Smooth muscle cell (in vitro differentiated cells): ENCODE measurements around the gene CMKLR1. TPM values are rescaled to one million over a fixed set of nuclear protein-coding genes. Genes with fewer than 3 reads are reported as not detected.

ENCODE experiments used
- DNase-seq: peaks from one replicate; lab custom pipeline; 2025; ENCODE audit not compliant: unreplicated experiment; lab: John Stamatoyannopoulos, UW
- H2AFZ ChIP-seq: fragments of 200-600 bp; sonication (generic); 2 replicates; pipeline ENCODE4 v1.6.0; 2016; ENCODE audit warnings: antibody characterized with exemption, low read depth, mild to moderate bottlenecking
- H3F3A ChIP-seq: fragments of 200-600 bp; sonication (generic); 2 replicates; pipeline ENCODE4 v1.6.0; 2017; ENCODE audit warnings: antibody characterized with exemption, low read depth
- H3K27ac ChIP-seq: fragments of 200-600 bp; sonication (generic); 2 replicates; pipeline ENCODE4 v1.5.1; 2016; ENCODE audit warnings: low read depth, mild to moderate bottlenecking
- H3K27me3 ChIP-seq: fragments of 200-600 bp; sonication (generic); 2 replicates; pipeline ENCODE4 v1.6.1; 2016; ENCODE audit warnings: low read depth, mild to moderate bottlenecking
- H3K36me3 ChIP-seq: fragments of 200-600 bp; sonication (generic); 2 replicates; pipeline ENCODE4 v1.5.1; 2016; ENCODE audit warnings: low read depth
- H3K4me1 ChIP-seq: fragments of 200-600 bp; sonication (generic); 2 replicates; pipeline ENCODE4 v1.5.1; 2016; ENCODE audit warnings: low read depth
- H3K4me2 ChIP-seq: fragments of 200-600 bp; sonication (generic); 2 replicates; pipeline ENCODE4 v1.6.0; 2016; ENCODE audit warnings: mild to moderate bottlenecking
- H3K4me3 ChIP-seq: fragments of 200-600 bp; sonication (generic); 2 replicates; pipeline ENCODE4 v1.5.1; 2016; ENCODE audit warnings: mild to moderate bottlenecking
- H3K79me2 ChIP-seq: fragments of 200-600 bp; sonication (generic); 2 replicates; pipeline ENCODE4 v1.6.0; 2016; ENCODE audit warnings: low read depth, mild to moderate bottlenecking
- H3K9ac ChIP-seq: fragments of 200-600 bp; sonication (generic); 2 replicates; pipeline ENCODE4 v1.6.0; 2016; ENCODE audit warnings: low read depth
- H3K9me3 ChIP-seq: fragments of 200-600 bp; sonication (generic); replicated peaks from 2 replicates; pipeline ENCODE4 v1.5.1; 2016; ENCODE audit warnings: low read depth
- H4K20me1 ChIP-seq: fragments of 200-600 bp; sonication (generic); 2 replicates; pipeline ENCODE4 v1.6.0; 2016; ENCODE audit warnings: low read depth
- WGBS: methylation state at CpG from one replicate; pipeline ENCODE4 v1.1.7; 2016; ENCODE audit warnings: low lambda C conversion rate; 5-methylcytosine and 5-hydroxymethylcytosine counted together
- polyA plus RNA-seq: library from polyadenylated mRNA; unstranded; fragments of >200 nt; fragmentation: Nextera tagmentation; extraction: Ambion mirVana; gene quantifications from 2 replicates; pipeline ENCODE4 v1.2.1, GENCODE V29; 2016
- total RNA-seq: library from RNA; depleted of rRNA; stranded (reverse); fragments of >200 nt; gene quantifications from 2 replicates; pipeline ENCODE4 v1.2.3, GENCODE V29; 2014
- TF ChIP-seq, protein P1 (sequence below): fragments of 200-600 bp; sonication (generic); IDR thresholded peaks from 2 replicates; pipeline ENCODE4 v1.5.1; 2017; ENCODE audit warnings: borderline replicate concordance, mild to moderate bottlenecking, antibody characterized with exemption; ENCODE audit not compliant: insufficient read depth, poor library complexity, severe bottlenecking

CMKLR1 gene
- total and polyA plus RNA-seq, 2 experiments from 2014 or later, result 179 to 294 TPM

DNA sequence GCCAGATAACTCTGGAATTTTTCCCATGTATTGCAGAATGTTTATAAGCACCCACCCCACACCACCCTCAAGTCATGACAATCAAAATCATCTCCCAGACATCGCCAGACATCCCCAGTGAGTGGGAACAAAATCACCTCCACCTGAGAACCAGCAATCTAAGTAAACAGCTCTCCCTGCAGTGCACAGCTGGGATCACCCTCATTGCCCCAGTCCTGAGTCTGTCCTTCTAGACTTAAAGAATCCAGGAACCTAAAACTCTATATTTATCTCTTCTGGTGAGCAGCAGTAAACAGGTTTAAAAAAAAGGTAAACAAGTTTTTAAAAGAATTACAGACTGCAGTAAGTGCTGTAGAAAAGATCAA is 43.3 kb upstream of the CMKLR1 start:
- Histone ChIP-seq H3K9me3 (no peaks in the 10 kb centered on the region), H4K20me1 (no peaks in the 10 kb centered on the region), H3K36me3 (no peaks in the 10 kb centered on the region), H3K4me3 (no peak overlapping the region), H3K9ac (no peak overlapping the region), H3K4me1 (no peaks in the 10 kb centered on the region), H3K27me3 (no peaks in the 10 kb centered on the region), H2AFZ (no peak overlapping the region), H3F3A (no peaks in the 10 kb centered on the region), H3K79me2 (no peaks in the 10 kb centered on the region), H3K27ac (no peak overlapping the region), H3K4me2 (no peak overlapping the region)
- DNase-seq, result no peak
- 92% methylated on average over 1 of the region's 1 CpG for WGBS
- TF ChIP-seq, protein P1, sequence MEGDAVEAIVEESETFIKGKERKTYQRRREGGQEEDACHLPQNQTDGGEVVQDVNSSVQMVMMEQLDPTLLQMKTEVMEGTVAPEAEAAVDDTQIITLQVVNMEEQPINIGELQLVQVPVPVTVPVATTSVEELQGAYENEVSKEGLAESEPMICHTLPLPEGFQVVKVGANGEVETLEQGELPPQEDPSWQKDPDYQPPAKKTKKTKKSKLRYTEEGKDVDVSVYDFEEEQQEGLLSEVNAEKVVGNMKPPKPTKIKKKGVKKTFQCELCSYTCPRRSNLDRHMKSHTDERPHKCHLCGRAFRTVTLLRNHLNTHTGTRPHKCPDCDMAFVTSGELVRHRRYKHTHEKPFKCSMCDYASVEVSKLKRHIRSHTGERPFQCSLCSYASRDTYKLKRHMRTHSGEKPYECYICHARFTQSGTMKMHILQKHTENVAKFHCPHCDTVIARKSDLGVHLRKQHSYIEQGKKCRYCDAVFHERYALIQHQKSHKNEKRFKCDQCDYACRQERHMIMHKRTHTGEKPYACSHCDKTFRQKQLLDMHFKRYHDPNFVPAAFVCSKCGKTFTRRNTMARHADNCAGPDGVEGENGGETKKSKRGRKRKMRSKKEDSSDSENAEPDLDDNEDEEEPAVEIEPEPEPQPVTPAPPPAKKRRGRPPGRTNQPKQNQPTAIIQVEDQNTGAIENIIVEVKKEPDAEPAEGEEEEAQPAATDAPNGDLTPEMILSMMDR, result no peak

DNA sequence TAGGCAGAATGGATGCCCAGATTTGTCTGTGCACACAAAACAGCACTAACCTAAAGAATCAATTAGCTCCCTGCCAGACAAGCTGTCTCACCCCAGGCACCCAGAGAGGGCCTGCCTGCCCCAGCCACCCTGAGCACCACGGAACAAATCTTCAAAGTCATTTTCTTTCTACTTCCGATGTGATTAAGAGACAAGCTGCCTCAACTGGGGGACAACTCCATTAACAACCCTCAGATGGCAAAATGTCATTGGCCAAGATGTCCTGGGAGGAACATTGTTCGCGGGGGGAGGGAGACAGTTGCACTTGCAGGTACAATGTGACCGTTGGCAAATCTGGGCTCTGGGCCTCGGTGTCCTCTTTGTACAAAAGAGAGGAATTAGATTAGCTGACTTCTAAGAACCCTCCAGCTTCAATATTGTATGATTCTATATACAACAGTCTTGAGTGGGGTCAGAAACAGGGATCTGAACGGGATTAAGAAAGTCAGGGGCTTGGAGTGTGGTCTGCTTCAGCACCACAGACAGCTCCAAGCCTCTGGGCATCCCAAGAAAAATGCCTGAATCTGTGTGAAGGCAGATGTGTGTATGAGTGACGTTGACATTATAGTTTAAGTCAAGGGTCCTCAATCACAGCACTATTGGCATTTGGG is 42.8 kb upstream of the CMKLR1 start:
- H3K79me2 ChIP-seq, result no peaks in the 10 kb centered on the region
- H3F3A ChIP-seq, result no peaks in the 10 kb centered on the region
- H4K20me1 ChIP-seq, result no peaks in the 10 kb centered on the region
- H3K4me3 ChIP-seq, result no peak overlapping the region
- no peaks in the 10 kb centered on the region for H3K36me3 ChIP-seq
- no peaks in the 10 kb centered on the region for H3K4me1 ChIP-seq
- H3K9ac ChIP-seq, result no peak overlapping the region
- no peak overlapping the region for H3K4me2 ChIP-seq
- no peak overlapping the region for H3K27ac ChIP-seq
- WGBS, result 63% methylated on average over 8 of the region's 8 CpGs
- H3K9me3 ChIP-seq, result no peaks in the 10 kb centered on the region
- no peak overlapping the region for H2AFZ ChIP-seq
- no peak for DNase-seq
- TF ChIP-seq, protein P1, result no peak
- H3K27me3 ChIP-seq, result no peaks in the 10 kb centered on the region

DNA sequence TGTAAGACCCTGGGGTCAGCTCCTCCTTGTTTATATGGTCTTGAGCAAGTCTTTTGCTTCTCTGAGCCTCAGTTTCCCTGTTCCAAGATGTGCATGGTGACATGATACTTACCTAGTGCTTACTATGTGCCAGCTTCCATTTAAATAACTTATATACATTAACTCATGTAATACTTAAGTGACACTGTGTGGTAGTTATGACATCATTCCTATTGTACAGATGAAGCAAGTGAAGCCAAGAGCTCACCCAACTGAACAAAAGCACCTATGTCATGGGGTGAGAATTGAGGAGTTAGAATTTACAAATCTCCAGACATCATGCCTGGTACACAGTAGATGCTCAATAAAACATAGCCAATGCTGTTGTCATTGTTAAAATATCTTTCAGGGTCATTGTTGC is 41.3 kb upstream of the CMKLR1 start:
- Histone ChIP-seq H2AFZ (no peak overlapping the region), H3K9me3 (no peaks in the 10 kb centered on the region), H3K4me1 (no peaks in the 10 kb centered on the region), H3K9ac (no peak overlapping the region), H3K27me3 (no peaks in the 10 kb centered on the region), H4K20me1 (no peaks in the 10 kb centered on the region), H3K4me3 (no peak overlapping the region), H3K79me2 (no peaks in the 10 kb centered on the region), H3K27ac (no peak overlapping the region), H3F3A (no peaks in the 10 kb centered on the region), H3K4me2 (no peak overlapping the region), H3K36me3 (no peaks in the 10 kb centered on the region)
- no peak for DNase-seq
- TF ChIP-seq, protein P1, result no peak

DNA sequence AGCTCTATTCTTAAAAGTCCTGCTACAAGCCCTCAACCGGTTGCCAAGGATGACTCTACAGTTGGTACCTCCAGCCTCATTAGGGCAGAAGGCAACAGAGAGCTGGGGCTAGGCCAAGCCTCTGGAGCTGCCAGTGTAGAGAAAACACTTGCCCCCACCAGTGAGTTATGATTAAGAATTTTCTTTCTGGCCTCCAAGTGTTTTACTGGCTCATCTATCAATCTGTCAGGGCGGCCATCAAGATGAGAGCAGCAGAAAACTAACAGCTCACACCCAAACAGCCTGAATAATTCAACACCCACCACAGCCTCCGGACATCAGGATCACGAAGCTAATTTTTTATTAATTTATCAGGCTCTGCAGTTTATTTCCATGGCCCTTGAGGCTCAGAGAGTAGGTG is 40.7 kb upstream of the CMKLR1 start:
- H3K4me3 ChIP-seq, result no peak overlapping the region
- no peak for DNase-seq
- no peaks in the 10 kb centered on the region for H3K36me3 ChIP-seq
- H3K27ac ChIP-seq, result no peak overlapping the region
- TF ChIP-seq, protein P1, result no peak
- H3K79me2 ChIP-seq, result no peaks in the 10 kb centered on the region
- H3K9ac ChIP-seq, result no peak overlapping the region
- no peaks in the 10 kb centered on the region for H4K20me1 ChIP-seq
- H3F3A ChIP-seq, result no peaks in the 10 kb centered on the region
- WGBS, result 87% methylated on average over 4 of the region's 4 CpGs
- H3K4me1 ChIP-seq, result no peaks in the 10 kb centered on the region
- H3K27me3 ChIP-seq, result no peaks in the 10 kb centered on the region
- H3K4me2 ChIP-seq, result no peak overlapping the region
- H2AFZ ChIP-seq, result no peak overlapping the region
- no peaks in the 10 kb centered on the region for H3K9me3 ChIP-seq
